TTC549 (cell line): Measurements from ENCODE around the gene ADGRD2.

ENCODE experiments used
- FAIRE-seq: peaks from 2 replicates; lab custom pipeline; 2012; peaks lifted over from hg19 to GRCh38; lab: Jason Lieb, UNC

The ADGRD2 gene, protein sequence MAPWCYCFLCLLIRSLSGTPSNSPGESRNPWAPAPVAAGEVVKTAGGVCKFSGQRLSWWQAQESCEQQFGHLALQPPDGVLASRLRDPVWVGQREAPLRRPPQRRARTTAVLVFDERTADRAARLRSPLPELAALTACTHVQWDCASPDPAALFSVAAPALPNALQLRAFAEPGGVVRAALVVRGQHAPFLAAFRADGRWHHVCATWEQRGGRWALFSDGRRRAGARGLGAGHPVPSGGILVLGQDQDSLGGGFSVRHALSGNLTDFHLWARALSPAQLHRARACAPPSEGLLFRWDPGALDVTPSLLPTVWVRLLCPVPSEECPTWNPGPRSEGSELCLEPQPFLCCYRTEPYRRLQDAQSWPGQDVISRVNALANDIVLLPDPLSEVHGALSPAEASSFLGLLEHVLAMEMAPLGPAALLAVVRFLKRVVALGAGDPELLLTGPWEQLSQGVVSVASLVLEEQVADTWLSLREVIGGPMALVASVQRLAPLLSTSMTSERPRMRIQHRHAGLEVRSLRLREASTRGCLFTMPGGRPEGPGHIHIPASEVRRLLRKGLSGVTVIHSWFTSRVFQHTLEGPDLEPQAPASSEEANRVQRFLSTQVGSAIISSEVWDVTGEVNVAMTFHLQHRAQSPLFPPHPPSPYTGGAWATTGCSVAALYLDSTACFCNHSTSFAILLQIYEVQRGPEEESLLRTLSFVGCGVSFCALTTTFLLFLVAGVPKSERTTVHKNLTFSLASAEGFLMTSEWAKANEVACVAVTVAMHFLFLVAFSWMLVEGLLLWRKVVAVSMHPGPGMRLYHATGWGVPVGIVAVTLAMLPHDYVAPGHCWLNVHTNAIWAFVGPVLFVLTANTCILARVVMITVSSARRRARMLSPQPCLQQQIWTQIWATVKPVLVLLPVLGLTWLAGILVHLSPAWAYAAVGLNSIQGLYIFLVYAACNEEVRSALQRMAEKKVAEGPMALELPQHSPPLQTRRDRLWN

DNA sequence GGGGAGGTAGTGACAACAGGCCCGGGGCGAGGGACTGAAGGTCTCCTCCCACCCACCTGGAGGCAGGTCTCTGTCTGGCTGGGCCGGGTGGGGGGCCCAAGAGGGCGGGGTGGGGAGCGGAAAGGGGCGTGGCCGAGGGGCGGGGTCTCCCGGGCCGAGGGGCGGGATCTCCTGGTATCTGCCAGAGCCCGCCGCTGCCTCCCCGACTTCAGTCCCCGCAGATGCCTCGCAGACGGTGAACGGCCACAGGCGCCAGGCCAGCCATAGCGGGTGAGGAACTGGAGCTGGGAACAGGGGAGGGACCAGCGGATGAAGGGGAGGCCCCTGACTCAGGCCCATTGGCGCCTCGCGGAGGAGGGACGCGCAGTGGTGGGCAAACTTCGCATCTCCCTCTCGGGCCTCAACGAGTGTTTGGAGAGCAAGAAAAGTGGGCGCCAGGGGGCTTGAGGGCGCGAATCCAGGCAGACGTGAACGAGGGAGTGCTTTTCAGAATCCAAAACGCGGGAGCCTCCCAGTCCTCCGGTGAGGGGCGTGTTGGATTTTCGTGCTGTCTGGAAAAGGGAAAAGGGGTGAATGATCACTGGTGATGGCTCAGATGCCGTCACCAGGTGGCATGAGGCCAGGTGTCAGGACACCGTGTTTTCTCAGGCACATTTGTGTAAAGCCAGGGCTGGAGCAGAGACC, at the start of gene ADGRD2:
TSS of gene ADGRD2 (plus strand) at position 211 of the 684 bp plus-strand sequence. CDS start 1,216 bp downstream, outside the sequence.
- no peak for FAIRE-seq

- FAIRE-seq = no peak
Measured at GRCh38 chr9:124403246-124403645, 47.0 kb upstream of the ADGRD2 start.

DNA sequence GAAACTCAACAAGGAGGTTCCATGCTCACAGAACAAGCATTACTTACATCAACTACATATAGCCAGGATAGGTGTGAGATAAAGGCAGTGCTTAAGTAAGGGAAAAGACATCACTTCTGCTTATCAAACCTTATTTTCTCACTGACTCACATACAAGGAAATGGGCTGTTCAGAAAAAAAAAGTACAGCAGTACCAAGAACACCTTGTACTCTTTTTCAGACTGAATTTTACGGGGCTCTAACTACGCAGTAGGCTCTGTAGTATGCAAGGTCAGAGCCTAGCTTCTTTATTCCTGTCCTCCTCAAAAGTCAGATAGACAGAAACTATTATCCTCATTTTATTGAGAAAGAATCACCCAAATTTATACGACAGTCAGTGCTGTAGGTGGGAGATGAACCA, 40.8 kb upstream of the ADGRD2 start:
- FAIRE-seq = no peak

DNA sequence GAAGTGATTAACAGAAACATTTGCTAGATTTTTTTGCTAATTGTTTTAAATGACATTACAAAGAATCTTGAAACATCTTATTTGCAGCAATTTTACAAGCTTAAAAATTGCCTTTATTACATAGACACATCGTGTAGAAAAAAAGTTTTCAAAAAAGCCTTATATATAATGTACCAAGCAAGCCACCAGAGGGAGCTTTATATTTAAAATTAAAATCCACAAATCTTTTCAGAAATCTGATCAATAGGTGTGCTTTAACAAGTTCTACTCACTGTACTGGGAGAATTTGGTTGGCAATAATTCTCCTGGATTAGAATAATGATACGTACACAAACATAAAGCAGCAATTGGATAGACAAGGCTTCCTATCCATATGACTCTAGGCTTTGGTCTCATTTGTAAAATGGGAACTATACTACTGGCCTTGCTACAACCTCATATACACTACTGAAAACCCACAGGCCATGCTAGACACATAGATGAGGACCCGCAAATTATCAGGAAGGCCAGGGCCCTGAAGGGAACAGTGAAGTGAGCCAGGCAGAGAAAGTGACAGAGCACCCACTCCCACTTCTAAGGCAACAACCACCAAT, 39.8 kb upstream of the ADGRD2 start:
- FAIRE-seq = no peak

DNA sequence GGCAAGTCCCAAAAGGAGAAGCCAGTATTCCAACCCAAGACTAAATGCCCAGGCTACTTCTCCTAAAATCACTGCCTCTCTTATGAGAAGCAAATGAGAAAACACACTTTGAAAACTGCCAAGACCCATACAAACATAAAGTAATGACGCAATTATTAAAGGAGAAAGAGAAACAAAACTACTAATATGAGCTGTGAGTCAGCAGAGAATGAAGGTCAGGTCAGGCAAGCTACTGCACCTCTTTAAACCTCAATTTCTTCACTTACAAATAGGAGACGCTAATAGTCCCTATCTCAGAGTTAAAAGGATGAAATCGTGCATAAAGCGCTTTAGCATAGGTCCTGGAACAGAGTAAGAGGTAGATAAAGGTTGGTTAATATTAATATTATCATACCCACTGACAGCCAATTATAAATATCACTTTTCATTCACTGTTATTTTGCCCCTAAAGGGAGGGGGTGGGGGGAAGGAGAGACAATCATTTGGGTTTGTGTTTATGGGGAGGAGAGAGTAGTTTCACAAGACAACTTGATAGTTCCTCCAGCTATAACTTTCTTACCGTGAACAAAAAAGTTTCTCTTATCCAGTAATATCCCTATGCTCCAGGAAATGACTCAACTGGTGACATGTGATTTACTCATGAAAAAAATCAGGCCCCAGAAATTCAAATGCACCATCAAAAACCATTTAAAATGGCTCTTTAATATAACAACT, 38.6 kb upstream of the ADGRD2 start:
- FAIRE-seq = no peak

DNA sequence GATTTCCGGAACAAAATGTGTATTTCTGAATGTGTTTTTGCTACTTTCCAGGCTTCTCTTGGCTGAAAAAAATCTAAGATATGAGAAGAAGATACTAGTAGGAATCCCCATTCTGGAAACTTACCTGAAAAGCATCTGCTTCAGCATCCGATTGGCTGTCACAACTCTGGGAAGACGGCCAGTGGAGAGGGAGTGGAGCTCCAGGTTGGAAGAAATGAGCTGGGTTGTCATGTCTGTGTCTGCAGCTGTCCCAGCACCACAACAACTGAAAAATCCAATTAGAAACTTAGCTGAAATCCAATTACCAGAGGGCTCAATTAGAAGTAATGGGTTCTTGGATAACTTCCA, 38.0 kb upstream of the ADGRD2 start:
- FAIRE-seq = no peak

GRCh38 chr9:124414612-124415011, 35.6 kb upstream of the ADGRD2 start:
- no peak for FAIRE-seq

DNA sequence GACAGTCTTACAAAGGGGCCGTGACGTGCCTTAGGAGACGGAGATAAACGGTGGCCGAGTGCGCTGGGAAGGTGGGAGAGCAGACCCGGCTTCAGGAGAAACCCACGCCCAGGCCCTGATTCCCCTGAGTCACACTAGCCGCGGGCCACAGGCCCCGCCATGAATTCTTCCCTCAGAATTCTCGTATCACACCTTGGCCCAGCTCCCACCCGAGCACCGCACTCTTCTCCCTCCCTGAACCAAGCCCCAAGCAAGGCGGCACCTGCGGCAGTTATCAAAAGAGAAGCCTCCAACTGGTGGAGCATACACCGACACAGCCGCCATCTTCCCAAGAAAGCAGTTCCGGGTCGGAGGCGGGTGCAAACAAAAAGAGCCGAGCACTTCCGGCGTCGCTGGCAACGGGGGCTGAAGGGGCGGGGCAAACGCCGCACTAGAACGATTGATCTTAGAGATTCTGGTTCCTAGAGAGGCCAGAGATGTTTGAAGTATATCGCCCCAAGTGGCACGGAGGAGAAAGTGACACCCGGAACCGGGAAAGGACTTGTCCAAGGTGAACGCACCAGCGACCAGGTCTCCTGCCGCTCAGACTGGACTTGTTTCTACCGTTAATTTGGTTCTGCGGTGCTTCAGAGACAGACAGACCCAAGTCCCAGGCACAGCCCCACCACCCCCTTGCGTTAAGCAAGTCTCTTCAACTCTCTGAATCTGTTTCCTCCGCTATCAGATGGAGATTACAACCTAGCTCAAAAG, 35.0 kb upstream of the ADGRD2 start, which contains the start of gene PSMB7:
TSS of gene PSMB7 (minus strand) at position 341 of the 750 bp plus-strand sequence. CDS start at position 324, 17 bp downstream.
- peak; percentile 92 for FAIRE-seq

DNA sequence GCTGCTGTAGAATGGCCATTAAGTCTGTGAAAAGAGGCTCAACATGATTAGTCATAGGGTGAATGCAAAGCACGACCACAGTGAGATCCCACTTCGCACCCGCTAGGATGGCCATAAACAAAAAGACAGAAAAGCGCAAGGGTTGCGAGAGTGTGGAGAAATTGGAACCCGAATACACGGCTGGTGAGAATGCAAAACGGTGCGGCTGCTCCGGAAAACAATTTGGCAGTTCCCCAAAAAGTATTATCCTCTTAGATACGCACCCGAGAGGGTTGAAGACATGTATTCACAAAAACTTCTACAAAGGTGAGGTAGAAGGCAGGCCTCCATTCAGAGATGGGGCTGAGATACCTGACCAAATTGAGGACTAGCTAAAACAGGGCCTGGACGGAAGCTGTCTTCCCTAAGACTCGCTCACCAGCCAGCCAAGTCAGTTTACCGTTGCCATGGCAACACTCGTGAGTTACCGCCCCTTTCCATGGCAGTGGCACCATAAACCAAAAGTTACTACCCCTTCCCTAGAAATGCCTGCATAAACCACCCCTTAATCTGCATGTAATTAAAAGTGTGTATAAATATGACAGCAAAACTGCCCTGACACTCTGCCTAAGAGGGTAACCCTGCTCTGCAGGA, 34.3 kb upstream of the ADGRD2 start:
- FAIRE-seq = no peak

DNA sequence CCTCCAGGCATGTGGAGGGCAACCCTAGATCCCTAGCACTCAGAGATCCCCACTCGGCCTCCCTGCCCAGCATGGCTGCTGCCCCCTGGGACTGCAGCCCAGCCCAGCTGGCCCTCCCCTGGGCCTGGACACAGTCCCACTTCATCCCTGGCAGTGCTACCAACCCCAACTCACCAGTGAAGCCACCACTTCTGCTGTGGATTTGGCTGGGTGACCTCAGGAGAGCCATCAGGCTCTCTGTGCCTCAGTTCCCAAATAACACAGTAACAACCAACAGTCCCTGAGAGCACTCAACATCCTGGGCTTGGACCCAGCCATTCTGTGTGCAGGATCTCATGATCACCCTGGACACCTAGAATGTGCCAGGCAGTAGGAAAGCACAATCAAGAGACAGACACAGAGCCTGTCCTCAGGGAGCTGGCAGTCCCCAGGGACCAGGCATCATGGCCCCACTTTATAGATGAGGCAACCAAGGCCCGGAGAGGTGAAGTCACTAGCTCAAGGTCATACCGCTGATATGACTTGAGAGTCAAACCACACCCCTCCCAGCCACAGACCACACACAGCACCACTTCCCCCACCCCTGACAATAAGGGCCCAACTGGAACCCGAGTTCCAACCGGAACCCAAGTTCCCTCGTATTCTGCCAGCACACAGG, 30.3 kb upstream of the ADGRD2 start:
- FAIRE-seq = no peak

DNA sequence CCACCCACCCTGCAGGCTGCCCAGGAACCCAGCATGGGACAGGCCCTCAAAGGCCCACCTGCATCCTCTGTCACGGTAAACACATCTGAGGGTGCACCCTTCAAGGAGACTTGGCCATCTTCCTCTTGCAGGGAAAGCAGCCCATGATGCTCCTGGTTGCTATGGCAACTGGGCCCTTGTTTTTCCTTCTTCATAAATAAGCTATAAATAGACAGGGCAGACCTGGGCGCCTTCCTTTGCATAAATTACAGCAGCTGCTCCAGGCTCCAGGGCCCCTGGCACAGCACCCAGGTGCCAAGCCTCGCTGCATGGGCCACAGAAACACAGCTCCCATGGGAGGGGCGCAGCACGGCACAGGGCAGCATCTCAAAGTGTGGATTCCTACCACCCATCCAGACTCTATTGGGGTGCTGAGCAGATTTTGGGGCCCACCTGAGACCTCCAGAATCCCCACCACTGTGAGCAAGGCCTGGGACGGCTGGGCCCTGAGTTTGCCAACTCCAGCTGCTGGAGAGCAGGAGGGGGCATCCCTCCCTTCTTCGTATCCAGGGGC, 29.2 kb upstream of the ADGRD2 start:
- FAIRE-seq = no peak

- FAIRE-seq = no peak
Measured at GRCh38 chr9:124423155-124423554, 27.1 kb upstream of the ADGRD2 start.

- no peak for FAIRE-seq
Measured at GRCh38 chr9:124423591-124423990, 26.7 kb upstream of the ADGRD2 start.

GRCh38 chr9:124425733-124426132, 24.5 kb upstream of the ADGRD2 start:
- peak; percentile 89 for FAIRE-seq

DNA sequence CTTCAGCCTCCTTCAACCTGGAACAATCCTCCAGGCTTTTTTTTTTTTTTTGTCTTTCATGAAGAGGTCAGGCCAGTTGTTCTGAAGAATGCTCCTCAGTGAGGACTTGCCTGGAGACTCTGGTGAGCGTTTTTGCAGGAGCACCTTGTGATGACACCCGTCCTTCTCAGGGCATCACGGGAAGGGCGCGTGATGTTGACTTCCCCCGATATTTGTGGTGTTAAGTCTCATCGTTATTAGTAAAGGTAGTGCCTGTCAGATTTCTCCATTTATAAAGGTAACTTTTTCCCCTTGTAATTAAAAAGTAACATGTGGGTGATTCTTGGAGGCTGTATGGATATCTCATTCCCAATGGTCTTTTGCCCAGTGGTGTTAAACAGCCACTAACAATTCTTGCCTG, 23.9 kb upstream of the ADGRD2 start:
- no peak for FAIRE-seq

- no peak for FAIRE-seq
Measured at GRCh38 chr9:124427281-124427680, 23.0 kb upstream of the ADGRD2 start.

GRCh38 chr9:124428751-124429529, 21.3 kb upstream of the ADGRD2 start:
- FAIRE-seq = no peak

DNA sequence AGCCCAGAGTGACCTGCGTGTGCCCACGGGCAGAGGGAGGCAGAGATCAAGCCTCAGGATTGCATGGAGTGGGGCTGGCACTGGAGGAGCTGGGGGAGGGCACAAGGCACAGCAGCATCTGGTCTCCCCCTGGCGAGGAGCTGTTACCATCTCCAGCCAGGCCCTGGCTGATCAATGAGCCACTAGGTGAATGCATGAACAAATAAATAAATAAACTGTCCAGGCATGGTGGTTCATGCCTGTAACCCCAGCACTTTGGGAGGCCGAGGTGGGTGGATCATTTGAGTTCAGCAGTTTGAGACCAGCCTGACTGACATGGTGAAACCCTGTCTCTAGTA, 20.8 kb upstream of the ADGRD2 start:
- no peak for FAIRE-seq

GRCh38 chr9:124436320-124436719, 13.9 kb upstream of the ADGRD2 start:
- FAIRE-seq = no peak
